ENCODE results near the gene FUT4.
"Not testable (repeated sequence)": the region's sequence is repeated elsewhere in the genome, so short reads cannot be mapped to it uniquely, and the experiment has no call there.

The FUT4 gene

DNA sequence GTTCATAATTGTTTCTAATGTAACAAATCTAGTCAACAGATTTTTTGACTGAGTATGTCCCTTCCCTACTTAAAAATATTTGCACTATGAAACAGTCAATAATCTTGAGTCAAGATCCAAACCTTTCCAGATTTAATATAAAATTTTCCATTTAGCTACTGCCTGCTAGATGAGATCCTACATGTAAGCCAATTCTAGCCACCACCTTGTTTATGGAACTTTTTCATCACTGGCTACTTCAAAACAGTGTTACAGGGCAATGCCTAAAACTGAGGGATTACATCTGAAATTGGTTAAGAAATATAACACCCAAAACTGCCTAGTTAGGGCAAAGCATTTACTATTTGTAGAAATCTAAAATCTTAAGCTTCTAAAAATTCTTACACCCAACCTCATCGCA lies 10.5 kb upstream of the FUT4 start:
- DNase-seq (ENCODE audit: low read depth): no peak

DNA sequence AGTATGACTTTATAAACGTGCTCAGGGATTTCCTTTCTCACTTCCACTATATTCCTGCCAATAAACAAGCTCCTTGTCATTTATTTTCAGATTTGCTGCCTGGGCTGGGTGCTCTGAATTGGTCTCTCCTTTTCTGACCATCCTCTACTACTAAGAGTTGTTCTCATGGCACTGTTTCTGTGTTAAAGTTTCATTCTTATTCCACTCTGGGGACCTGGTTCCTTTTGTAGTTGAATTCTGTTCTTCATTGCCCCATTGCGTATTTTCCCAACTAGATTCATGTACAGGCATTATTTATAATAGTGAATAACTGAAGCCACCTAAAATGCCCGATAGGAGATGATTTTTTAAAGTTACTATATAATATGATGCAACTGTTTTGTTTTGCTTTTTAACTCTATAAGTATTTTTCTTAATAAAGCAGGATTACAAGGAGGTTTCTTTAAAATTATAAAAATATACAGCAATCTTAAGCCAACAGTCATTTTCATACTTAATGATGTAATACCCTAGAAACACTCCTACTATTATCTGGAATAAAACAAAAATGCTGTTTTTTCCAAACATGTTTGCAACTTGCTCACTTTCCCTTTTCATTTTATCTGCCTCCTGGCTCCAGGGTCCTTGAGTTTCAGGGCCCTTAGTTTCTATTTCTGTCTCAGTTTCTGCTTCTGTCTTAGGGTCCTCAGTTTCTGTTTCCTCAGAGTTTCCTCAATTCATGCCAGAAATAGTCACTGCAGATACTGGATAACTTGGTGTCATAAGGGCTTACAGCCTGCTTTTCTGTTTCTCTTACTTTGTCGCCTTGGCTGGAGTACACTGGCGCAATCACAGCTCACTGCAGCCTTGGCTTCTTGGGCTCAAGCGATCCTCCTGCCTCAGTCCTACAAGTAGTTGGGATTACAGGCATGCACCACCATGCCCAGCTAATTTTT lies 9.8 kb upstream of the FUT4 start:
- no peak for DNase-seq (ENCODE audit: low read depth)

DNA sequence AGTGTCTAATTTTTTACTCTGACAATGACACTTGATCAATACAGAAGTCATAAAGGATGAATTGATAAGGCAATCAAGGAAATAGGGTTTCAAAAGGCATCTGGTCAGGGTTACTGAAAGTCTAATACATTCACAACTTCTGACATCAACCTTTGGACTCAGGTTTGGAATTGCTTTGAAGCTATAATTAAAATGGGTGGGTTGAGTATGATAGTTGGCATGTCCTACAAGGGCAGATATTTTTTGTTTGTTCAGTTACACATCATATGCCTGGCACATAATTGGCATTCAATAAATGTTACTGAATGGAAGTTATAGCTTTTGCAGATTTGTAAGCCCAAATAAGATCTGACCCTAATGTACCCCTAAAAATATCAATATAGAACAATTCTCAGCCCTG lies 7.3 kb upstream of the FUT4 start:
- no peak for DNase-seq (ENCODE audit: low read depth)

DNA sequence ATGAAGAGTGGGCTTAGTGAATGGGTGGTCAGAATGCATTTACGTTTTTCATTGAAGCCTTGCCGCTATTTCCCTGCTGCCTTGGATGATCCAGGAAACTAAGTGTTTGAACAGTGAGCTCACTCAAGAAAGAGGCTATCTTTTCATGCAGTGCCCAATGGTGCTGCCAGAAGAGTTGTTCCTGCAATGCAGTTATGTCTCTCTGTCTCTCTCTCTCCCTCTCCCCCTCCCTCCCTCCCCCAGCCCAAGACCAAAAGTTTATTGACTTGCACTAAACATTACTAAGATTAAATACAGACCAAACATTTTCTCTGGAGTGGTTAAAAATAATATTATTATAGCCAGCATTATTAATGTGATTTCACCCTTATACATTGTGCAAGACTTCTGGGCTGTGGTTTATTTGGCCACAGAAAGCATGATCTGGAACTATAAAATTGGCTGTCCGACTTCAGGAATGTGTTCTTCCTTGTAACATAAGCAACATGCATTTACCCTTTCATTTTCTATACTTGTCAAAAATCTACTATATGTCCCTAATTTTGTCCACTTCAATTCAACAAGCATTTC lies 6.6 kb upstream of the FUT4 start:
- DNase-seq (ENCODE audit: low read depth): peak; percentile 49

GRCh38 chr11:94539420-94539819 lies 4.3 kb upstream of the FUT4 start:
- no peak for DNase-seq (ENCODE audit: low read depth)

DNA sequence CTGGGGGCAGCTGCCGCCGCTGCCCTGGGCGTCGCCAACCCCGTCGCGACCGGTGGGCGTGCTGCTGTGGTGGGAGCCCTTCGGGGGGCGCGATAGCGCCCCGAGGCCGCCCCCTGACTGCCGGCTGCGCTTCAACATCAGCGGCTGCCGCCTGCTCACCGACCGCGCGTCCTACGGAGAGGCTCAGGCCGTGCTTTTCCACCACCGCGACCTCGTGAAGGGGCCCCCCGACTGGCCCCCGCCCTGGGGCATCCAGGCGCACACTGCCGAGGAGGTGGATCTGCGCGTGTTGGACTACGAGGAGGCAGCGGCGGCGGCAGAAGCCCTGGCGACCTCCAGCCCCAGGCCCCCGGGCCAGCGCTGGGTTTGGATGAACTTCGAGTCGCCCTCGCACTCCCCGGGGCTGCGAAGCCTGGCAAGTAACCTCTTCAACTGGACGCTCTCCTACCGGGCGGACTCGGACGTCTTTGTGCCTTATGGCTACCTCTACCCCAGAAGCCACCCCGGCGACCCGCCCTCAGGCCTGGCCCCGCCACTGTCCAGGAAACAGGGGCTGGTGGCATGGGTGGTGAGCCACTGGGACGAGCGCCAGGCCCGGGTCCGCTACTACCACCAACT lies 1.0 kb downstream of the FUT4 start:
- DNase-seq (ENCODE audit: low read depth): no peak

GRCh38 chr11:94545264-94546161 lies 1.8 kb downstream of the FUT4 start:
- no peak for DNase-seq (ENCODE audit: low read depth)

DNA sequence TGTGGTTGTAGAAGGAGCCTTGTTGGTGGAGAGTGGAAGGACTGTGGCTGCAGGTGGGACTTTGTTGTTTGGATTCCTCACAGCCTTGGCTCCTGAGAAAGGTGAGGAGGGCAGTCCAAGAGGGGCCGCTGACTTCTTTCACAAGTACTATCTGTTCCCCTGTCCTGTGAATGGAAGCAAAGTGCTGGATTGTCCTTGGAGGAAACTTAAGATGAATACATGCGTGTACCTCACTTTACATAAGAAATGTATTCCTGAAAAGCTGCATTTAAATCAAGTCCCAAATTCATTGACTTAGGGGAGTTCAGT lies 2.4 kb downstream of the FUT4 start:
- DNase-seq (ENCODE audit: low read depth): no peak

DNA sequence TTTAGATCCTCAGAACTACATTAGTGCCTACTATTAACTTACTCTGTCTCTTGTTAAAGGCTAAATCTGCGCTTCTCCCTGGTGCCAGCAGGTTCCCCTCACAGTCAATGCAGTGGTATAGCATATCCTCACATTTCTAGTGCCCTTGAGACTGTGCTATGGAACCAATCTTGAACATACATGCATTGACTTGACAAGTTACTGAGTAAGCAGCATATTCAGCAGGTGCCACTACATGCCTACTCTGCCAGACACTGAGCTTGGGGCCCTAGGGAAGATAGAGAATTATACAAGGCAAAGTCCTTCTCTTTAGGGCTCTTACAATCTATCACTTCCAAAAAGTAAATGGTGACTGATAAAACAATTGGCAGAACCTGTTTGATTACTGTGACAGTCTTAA lies 3.2 kb downstream of the FUT4 start:
- no peak for DNase-seq (ENCODE audit: low read depth)

- DNase-seq (ENCODE audit: low read depth): no peak
Observed at GRCh38 chr11:94549146-94549545, 5.4 kb downstream of the FUT4 start.

- DNase-seq (ENCODE audit: low read depth): no peak
Observed at GRCh38 chr11:94550513-94550912, 6.8 kb downstream of the FUT4 start.

DNA sequence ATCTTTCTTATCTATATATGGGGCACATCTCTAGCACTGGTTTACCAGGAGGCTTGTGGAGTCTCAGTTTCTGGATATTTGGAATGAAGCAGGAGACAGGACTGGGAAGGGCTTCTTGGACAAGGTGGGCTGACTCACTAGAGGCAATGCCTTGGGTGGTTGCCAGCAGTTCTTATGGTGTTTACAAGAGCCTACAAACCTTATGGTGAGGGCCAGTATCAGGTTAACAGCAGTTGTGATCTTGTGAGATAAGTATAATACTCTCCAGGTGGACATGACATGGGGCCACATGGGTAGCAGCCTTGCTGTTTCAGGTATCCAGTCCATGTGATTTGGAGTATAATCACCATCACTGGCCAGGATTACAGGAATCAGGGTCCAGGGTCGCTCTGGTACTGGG lies 10.2 kb downstream of the FUT4 start:
- no peak for DNase-seq (ENCODE audit: low read depth)

- DNase-seq (ENCODE audit: low read depth): not testable (repeated sequence)
Observed at GRCh38 chr11:94555752-94556329, 12.1 kb downstream of the FUT4 start.

GRCh38 chr11:94557421-94557820 lies 13.7 kb downstream of the FUT4 start:
- no peak for DNase-seq (ENCODE audit: low read depth)

DNA sequence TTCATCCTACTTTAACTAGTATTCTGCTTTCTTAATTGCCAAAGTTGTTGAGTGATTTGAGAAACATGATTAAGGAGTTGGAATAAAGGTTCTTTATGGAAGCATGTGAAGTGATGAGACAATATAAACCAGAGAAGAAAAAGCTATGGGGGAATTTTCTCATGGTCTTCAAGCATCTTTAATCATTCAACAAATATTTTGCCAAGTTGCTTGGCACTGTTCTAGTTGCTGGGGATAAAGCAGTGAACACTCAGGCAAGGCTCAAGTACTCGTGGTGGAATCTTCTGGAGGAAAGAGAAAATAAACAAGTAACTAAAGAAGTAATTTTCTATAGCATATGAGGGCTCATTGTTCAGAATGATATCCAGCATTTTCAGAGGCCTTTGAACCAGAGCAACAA lies 14.3 kb downstream of the FUT4 start:
- DNase-seq (ENCODE audit: low read depth): no peak

GRCh38 chr11:94558468-94558867 lies 14.7 kb downstream of the FUT4 start:
- no peak for DNase-seq (ENCODE audit: low read depth)

DNA sequence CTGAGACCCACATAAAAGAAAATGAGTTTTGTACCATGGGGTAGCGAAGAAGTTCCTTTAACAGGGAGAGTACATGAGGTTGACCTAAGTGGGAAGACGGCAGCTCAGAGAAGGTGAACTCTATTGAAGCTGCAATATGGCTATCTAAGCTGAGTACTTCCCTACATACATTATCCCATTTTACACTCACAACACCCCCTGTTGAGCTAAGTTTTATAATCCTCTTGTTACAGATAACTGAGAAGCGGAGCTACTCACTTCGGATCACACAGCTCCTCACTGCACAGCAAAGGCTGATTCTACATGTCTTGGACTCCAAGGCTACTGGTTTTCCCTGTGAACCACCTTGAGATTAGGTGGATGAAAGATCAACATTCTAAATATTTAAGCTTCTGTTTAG lies 15.2 kb downstream of the FUT4 start:
- DNase-seq (ENCODE audit: low read depth): no peak

GRCh38 chr11:94559361-94559760 lies 15.6 kb downstream of the FUT4 start:
- DNase-seq (ENCODE audit: low read depth): no peak

DNA sequence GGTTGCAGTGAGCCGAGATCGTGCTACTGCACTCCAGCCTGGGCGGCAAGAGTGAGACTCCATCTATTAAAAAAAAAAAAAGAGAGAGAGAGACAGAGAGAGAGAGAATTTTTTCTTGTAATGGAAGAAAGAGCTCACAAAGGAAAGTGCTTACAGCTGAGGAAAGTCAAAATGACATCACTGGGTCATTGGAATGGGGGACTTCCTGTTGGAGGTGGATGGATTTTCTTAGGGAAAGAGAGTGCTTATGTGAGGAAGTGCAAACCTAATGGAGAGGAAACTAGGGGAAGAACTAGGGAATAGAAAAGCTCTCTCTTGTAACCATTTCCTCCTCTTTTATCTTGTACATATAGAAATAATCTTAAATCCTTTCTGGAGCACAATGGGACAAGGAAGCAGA lies 17.1 kb downstream of the FUT4 start:
- DNase-seq (ENCODE audit: low read depth): no peak

- DNase-seq (ENCODE audit: low read depth): peak; percentile 63
Observed at GRCh38 chr11:94563176-94563847, 19.6 kb downstream of the FUT4 start.

DNA sequence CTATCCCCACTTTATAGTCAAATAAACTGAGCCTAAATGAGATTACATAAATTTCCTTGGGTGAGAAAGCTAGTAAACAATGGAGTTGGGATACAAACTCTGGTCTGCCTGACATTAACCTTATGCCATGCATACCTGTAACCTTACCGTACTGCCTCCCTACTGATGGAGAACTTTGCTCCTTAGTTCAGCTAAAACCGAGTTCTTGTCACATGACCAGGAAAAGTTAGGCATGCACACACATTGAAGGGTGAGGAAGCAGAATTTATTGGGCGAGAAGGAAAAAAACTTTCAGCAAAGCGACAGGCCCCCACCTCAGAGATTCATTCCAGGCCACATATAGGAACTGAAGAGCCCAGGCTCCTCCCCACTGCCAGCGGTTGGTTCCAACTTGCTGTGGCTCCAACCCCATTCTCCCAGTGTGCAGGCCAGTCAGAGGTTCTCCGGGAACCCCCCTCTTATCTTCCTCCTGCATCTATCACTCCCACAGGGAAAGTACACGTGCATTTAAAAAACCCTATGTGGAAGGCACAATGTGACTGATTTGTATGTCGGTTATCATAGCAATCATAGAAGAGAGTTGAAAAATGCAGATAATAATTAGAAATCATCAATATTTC lies 20.2 kb downstream of the FUT4 start:
- DNase-seq (ENCODE audit: low read depth): no peak

All from stromal cell of bone marrow (primary cell).